Activated naive CD4-positive, alpha-beta T cell treated with anti-CD3 and anti-CD28 coated beads, Interleukin-2, amount 50 U/mL, for 24 hours (primary cell): Measurements from ENCODE around the gene FKTN.

Experiments
- H3K27ac Mint-ChIP-seq: one replicate; pipeline ENCODE4 v1.8.0; 2021; ENCODE audit warnings: mild to moderate bottlenecking, mixed read lengths
- H3K27me3 Mint-ChIP-seq: one replicate; pipeline ENCODE4 v1.8.0; 2021; ENCODE audit warnings: mixed read lengths
- H3K36me3 Mint-ChIP-seq: one replicate; pipeline ENCODE4 v1.8.0; 2021; ENCODE audit warnings: mixed read lengths
- H3K4me1 Mint-ChIP-seq: one replicate; pipeline ENCODE4 v1.8.0; 2021; ENCODE audit warnings: mixed read lengths
- H3K4me3 Mint-ChIP-seq: one replicate; pipeline ENCODE4 v1.8.0; 2021; ENCODE audit warnings: mild to moderate bottlenecking, mixed read lengths
- H3K9me3 Mint-ChIP-seq: one replicate; pipeline ENCODE4 v1.8.0; 2021; ENCODE audit warnings: mixed read lengths

Gene FKTN

GRCh38 chr9:105683688-105684275 lies 125.9 kb downstream of the FKTN start:
- no peak overlapping the region for H3K27ac Mint-ChIP-seq

GRCh38 chr9:105686936-105687335 lies 129.0 kb downstream of the FKTN start:
- Mint-ChIP-seq H3K4me3 (no peak overlapping the region), H3K36me3 (no peaks in the 10 kb centered on the region)

More at GRCh38 chr9:105683688-105684275, 125.9 kb downstream of the FKTN start:
- no peak overlapping the region for H3K4me3 Mint-ChIP-seq
- no peaks in the 10 kb centered on the region for H3K4me1 Mint-ChIP-seq
- H3K36me3 Mint-ChIP-seq, result no peaks in the 10 kb centered on the region
- H3K27me3 Mint-ChIP-seq, result no peaks in the 10 kb centered on the region
- no peaks in the 10 kb centered on the region for H3K9me3 Mint-ChIP-seq

More at GRCh38 chr9:105686936-105687335, 129.0 kb downstream of the FKTN start:
- peaks cover 12% of the 10 kb centered on the region for H3K27me3 Mint-ChIP-seq
- no peak overlapping the region for H3K27ac Mint-ChIP-seq
- H3K4me1 Mint-ChIP-seq, result no peaks in the 10 kb centered on the region
- no peaks in the 10 kb centered on the region for H3K9me3 Mint-ChIP-seq
